GM06990 (cell line): ENCODE data around the gene CACNA1F.

Experiments used
- DNase-seq: peaks from one replicate; pipeline ENCODE4 v3.0.0-alpha.2; 2011; ENCODE audit not compliant: insufficient read length; ENCODE audit errors: extremely low read depth
- H3K27me3 ChIP-seq: replicated peaks from 2 replicates; pipeline ENCODE4 v1.6.0; 2011; ENCODE audit warnings: low read length; ENCODE audit not compliant: control insufficient read depth, insufficient read depth
- H3K36me3 ChIP-seq: 2 replicates; pipeline ENCODE4 v1.5.1; 2011; ENCODE audit warnings: low read length; ENCODE audit not compliant: control insufficient read depth, insufficient read depth
- H3K4me3 ChIP-seq: replicated peaks from 2 replicates; pipeline ENCODE4 v1.5.1; 2011; ENCODE audit warnings: low read depth, mild to moderate bottlenecking, control low read depth, low read length
- TF ChIP-seq, protein P1 (sequence below): IDR thresholded peaks from 2 replicates; pipeline ENCODE4 v1.5.1; 2011; ENCODE audit warnings: low read length, control low read depth, mild to moderate bottlenecking, inconsistent platforms; ENCODE audit not compliant: insufficient read depth, poor library complexity, severe bottlenecking

CACNA1F gene

DNA sequence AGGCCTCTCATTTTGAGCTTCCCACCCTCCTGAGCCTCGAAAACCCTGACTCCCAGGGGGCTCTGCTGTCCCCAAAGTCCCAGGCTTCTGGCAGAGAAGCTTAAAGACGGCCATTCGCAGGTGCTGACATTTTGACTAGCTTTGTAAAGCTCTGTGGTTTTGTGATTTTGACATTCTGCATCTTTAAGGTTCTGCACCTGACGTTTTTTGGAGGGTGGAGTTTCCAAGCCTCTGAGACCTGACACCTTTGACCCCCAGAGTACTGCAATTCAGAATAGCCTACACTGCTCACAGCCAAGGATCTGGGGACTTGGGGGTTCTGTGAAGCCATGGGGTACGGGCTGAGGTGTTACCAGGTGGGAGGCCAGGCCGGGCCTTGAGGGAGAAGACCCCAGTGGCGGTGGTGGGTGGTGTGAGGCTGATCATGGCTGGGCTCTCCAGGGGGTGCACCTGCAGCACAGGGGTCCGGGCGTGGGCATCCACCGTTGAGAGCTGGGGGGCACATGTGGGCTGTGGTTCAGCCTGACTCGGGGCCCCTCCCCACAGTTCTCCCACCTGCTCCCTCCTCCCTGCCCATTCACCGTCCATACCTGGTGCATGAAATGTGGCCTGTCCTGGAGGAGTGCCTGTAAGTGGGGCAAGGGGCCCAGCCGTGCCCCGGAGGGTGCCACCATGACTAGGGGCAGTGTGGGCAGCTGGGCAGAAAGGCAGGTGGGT is 24.1 kb upstream of the CACNA1F start:
- TF ChIP-seq, protein P1, sequence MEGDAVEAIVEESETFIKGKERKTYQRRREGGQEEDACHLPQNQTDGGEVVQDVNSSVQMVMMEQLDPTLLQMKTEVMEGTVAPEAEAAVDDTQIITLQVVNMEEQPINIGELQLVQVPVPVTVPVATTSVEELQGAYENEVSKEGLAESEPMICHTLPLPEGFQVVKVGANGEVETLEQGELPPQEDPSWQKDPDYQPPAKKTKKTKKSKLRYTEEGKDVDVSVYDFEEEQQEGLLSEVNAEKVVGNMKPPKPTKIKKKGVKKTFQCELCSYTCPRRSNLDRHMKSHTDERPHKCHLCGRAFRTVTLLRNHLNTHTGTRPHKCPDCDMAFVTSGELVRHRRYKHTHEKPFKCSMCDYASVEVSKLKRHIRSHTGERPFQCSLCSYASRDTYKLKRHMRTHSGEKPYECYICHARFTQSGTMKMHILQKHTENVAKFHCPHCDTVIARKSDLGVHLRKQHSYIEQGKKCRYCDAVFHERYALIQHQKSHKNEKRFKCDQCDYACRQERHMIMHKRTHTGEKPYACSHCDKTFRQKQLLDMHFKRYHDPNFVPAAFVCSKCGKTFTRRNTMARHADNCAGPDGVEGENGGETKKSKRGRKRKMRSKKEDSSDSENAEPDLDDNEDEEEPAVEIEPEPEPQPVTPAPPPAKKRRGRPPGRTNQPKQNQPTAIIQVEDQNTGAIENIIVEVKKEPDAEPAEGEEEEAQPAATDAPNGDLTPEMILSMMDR: no peak
- H3K36me3 ChIP-seq: no peaks in the 10 kb centered on the region
- DNase-seq: no peak
- H3K4me3 ChIP-seq: no peak overlapping the region
- H3K27me3 ChIP-seq: no peaks in the 10 kb centered on the region

DNA sequence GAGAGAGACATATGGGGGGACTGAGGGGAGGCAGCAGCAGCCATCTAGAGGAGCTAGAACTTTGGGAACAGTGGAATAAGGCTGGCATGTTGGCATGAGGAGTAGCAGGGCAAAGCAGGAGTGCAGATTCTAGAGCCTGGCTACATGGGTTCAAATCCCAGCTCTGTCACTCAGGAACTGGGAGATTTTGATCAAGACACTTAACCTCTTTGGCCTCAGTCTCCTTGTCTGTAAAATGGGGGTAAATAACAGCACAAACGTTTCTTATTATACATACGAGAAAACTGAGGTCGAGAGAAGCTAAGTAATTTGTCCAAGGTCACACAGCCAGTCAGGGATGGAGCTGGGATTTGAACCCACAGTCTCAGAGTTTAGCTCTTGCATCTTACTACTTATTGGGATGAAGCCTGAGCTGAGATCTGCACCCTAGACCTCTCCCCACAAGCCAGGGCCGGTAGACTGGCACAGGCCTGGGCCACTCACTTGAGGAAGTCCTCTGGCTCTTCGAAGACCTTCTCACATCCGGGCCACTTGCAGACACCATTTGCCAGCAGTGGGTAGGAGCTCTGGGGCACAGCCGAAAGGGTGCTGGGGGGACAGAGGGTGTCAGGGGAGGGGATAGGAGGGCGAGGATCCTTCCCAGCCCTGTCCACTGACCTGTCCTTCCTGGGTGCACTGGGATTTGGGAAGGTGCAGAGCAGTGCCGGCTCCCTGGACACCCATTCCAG is 23.3 kb upstream of the CACNA1F start:
- no peaks in the 10 kb centered on the region for H3K27me3 ChIP-seq
- no peak for DNase-seq
- TF ChIP-seq, protein P1: no peak
- no peak overlapping the region for H3K4me3 ChIP-seq
- no peaks in the 10 kb centered on the region for H3K36me3 ChIP-seq

DNA sequence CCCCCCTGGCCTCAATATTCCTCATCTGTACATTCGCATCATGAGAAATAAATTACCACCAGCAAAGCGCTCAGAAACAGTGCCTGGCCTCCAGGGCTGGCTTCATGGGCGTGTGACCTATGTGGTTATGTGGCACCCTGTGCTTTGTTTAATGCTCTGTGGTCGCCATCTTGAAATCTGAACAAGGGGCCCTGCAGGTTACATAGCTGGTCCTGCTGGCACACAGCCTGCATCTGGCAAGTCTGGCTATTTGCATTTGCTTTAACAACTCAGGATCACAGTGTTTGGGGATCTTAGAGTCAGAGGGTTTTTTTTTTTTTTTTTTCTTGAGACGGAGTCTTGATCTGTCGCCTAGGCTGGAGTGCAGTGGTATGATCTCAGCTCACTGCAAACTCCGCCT is 21.5 kb upstream of the CACNA1F start:
- Histone ChIP-seq H3K36me3 (no peaks in the 10 kb centered on the region), H3K27me3 (no peaks in the 10 kb centered on the region), H3K4me3 (no peak overlapping the region)
- DNase-seq: no peak
- TF ChIP-seq, protein P1: no peak

DNA sequence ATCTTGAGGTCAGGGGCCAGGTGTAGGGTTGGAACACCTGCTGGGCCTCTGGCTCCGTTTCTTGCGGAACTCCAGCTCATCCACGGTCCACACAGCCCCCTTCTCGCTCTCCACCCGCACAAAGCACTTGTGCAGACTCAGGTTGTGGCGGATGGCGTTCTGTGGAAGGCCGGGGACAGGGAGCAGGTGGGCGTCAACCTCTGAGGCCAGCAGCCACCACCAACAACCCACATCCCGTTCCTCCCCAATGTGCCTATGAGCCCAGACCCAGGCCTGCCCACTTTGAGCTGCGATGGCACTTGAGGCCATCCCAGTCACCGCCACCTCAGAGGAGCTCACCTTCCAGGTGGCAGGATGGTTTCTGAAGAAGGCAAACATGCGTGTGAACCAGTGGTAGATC is 18.2 kb upstream of the CACNA1F start:
- DNase-seq: no peak
- no peak overlapping the region for H3K4me3 ChIP-seq
- no peaks in the 10 kb centered on the region for H3K36me3 ChIP-seq
- TF ChIP-seq, protein P1: no peak
- H3K27me3 ChIP-seq: no peaks in the 10 kb centered on the region

DNA sequence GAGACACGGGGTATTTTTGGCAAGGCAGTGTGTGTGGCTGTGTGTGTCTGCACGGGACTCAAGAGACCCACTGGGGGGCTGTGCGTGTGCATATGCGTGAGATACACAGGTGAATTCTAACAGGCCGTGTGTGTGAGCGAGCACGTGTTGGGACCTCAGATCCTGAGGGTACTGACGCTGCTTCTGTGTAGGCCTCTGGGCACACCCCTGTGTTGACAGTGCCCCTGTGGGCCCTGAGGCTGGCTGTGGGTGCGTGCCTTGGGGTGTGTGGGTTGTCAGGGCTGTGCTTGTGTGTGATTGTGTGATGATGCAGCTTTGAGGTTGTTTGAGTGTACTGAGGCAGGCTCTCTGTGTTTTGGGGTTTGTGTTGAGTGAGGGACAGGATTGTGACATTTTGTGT is 17.4 kb upstream of the CACNA1F start:
- TF ChIP-seq, protein P1: no peak
- Histone ChIP-seq H3K36me3 (no peaks in the 10 kb centered on the region; the same call in 1 of the 2 replicates), H3K27me3 (no peaks in the 10 kb centered on the region), H3K4me3 (no peak overlapping the region)
- no peak for DNase-seq
